GM12878 (cell line): ENCODE measurements around the gene C1QL2. TPM values are rescaled to one million over a fixed set of nuclear protein-coding genes. Genes with fewer than 3 reads are reported as not detected.

Experiments
- ATAC-seq: fragments of 200-7000 bp; cut with Tn5 transposase; 3 replicates; pipeline ENCODE4 v1.9.1; 2020; ENCODE audit warnings: mild to moderate bottlenecking, moderate library complexity
- BruUV-seq: library from RNA; stranded (reverse); fragments of 400-500 nt; replicated peaks from 2 replicates; lab custom pipeline; 2021; lab: Mats Ljungman, UMichigan
- CTCF ChIA-PET: fragments of 300-600 bp; sonication (Branson Sonifier 250); formaldehyde crosslinking; extraction: SDS; loops from one replicate; lab custom pipeline; 2021; ENCODE audit warnings: inconsistent platforms; lab: Yijun Ruan, JAX
- POLR2A ChIA-PET: fragments of 350-600 bp; formaldehyde crosslinking; extraction: SDS; loops from one replicate; lab custom pipeline; 2021; ENCODE audit warnings: inconsistent platforms; lab: Charles Lee
- RAD21 ChIA-PET: fragments of 300-600 bp; sonication (Branson Sonifier 250); formaldehyde crosslinking; loops from one replicate; lab custom pipeline; 2023; ENCODE audit warnings: antibody characterized with exemption; ENCODE audit not compliant: unreplicated experiment; lab: Charles Lee
- SMC1A ChIA-PET: fragments of 300-600 bp; sonication (Branson Sonifier 250); formaldehyde crosslinking; loops from one replicate; lab custom pipeline; 2023; ENCODE audit not compliant: unreplicated experiment, uncharacterized antibody; lab: Charles Lee
- DNase-seq: peaks from one replicate; pipeline ENCODE4 v3.0.0-alpha.2; 2011; ENCODE audit warnings: low read depth, low spot score
- FAIRE-seq: peaks from 3 replicates; lab custom pipeline; 2011; peaks lifted over from hg19 to GRCh38; lab: Jason Lieb, UNC
- H2AFZ ChIP-seq: 2 replicates; pipeline ENCODE4 v1.6.0; 2011; ENCODE audit warnings: low read depth, low read length, control low read depth; ENCODE audit not compliant: control insufficient read depth
- H3K27ac ChIP-seq: 2 replicates; pipeline ENCODE4 v1.5.1; 2011; ENCODE audit warnings: control low read depth; ENCODE audit not compliant: control insufficient read depth, insufficient read depth
- H3K27me3 ChIP-seq, 2 experiments: replicated peaks in 1 of 2; 2 replicates each; pipeline versions ENCODE4 v1.6.0 to v1.6.1; 2011; ENCODE audit warnings: low read length in 1 of 2; ENCODE audit not compliant: control insufficient read depth in 2 of 2, insufficient read depth in 2 of 2
- H3K36me3 ChIP-seq, 2 experiments: 2 replicates each; pipeline ENCODE4 v1.5.1; 2011; ENCODE audit warnings: low read length in 1 of 2; ENCODE audit not compliant: control insufficient read depth in 2 of 2, insufficient read depth in 2 of 2
- H3K4me1 ChIP-seq: 2 replicates; pipeline ENCODE4 v1.6.1; 2011; ENCODE audit warnings: mild to moderate bottlenecking, low read length, moderate library complexity, mixed read lengths; ENCODE audit not compliant: control insufficient read depth, insufficient read depth
- H3K4me2 ChIP-seq: 2 replicates; pipeline ENCODE4 v1.6.0; 2011; ENCODE audit warnings: control low read depth; ENCODE audit not compliant: control insufficient read depth, insufficient read depth
- H3K4me3 ChIP-seq: fragments of 200-600 bp; sonication (generic); 2 replicates; pipeline ENCODE4 v1.5.1; 2016
- H3K79me2 ChIP-seq: 2 replicates; pipeline ENCODE4 v1.6.0; 2011; ENCODE audit warnings: low read length; ENCODE audit not compliant: control insufficient read depth, insufficient read depth
- H3K9ac ChIP-seq: 2 replicates; pipeline ENCODE4 v1.8.0; 2011; ENCODE audit warnings: low read length, control low read depth, mixed read lengths; ENCODE audit not compliant: control insufficient read depth, insufficient read depth
- H3K9me3 ChIP-seq: replicated peaks from 3 replicates; pipeline ENCODE4 v1.5.1; 2011; ENCODE audit warnings: mild to moderate bottlenecking, low read length; ENCODE audit not compliant: control insufficient read depth, insufficient read depth
- H4K20me1 ChIP-seq: 2 replicates; pipeline ENCODE4 v1.6.0; 2011; ENCODE audit not compliant: control insufficient read depth, insufficient read depth
- BACH1 ChIP-seq: fragments of 450-650 bp; IDR thresholded peaks from 2 replicates; pipeline ENCODE4 v1.6.1; 2017; ENCODE audit warnings: mild to moderate bottlenecking, borderline replicate concordance
- ETV6 ChIP-seq, 2 experiments: fragments of 450-650 bp in 1 of 2; IDR thresholded peaks in 1 of 2; conservative IDR thresholded peaks in 1 of 2; 2 replicates each; pipeline ENCODE4 v1.6.1; 2014; ENCODE audit warnings: antibody characterized with exemption in 1 of 2, borderline replicate concordance in 1 of 2, low read depth in 1 of 2, mild to moderate bottlenecking in 1 of 2, moderate library complexity in 1 of 2
- FOXM1 ChIP-seq: IDR thresholded peaks from 2 replicates; pipeline ENCODE4 v1.6.1; 2012; ENCODE audit warnings: low read depth, mild to moderate bottlenecking, inconsistent platforms, low read length, moderate library complexity
- IKZF2 ChIP-seq, 2 experiments: fragments of 450-650 bp; IDR thresholded peaks; 2 replicates each; pipeline ENCODE4 v1.6.1; 2017; ENCODE audit warnings: mild to moderate bottlenecking in 2 of 2, moderate library complexity in 2 of 2
- PML ChIP-seq: IDR thresholded peaks from 2 replicates; pipeline ENCODE4 v1.6.1; 2012; ENCODE audit warnings: low read length, inconsistent platforms
- POLR2A ChIP-seq: IDR thresholded peaks from 2 replicates; pipeline ENCODE4 v1.6.1; 2011; ENCODE audit warnings: low read depth, mild to moderate bottlenecking, low read length
- SPI1 ChIP-seq: IDR thresholded peaks from 2 replicates; pipeline ENCODE4 v1.6.1; 2011; ENCODE audit warnings: low read depth, mild to moderate bottlenecking, low read length, moderate library complexity, borderline replicate concordance; ENCODE audit not compliant: insufficient read depth
- TCF3 ChIP-seq: IDR thresholded peaks from 2 replicates; pipeline ENCODE4 v1.6.1; 2012; ENCODE audit warnings: low read depth, mild to moderate bottlenecking, low read length, borderline replicate concordance; ENCODE audit not compliant: insufficient read depth
- YBX1 ChIP-seq: fragments of 450-650 bp; IDR thresholded peaks from 2 replicates; pipeline ENCODE4 v1.6.1; 2016; ENCODE audit warnings: antibody characterized with exemption
- ZNF622 ChIP-seq: fragments of 450-650 bp; IDR thresholded peaks from 2 replicates; pipeline ENCODE4 v1.6.1; 2017; ENCODE audit warnings: mild to moderate bottlenecking, inconsistent platforms
- ZSCAN29 ChIP-seq: fragments of 450-650 bp; IDR thresholded peaks from 2 replicates; pipeline ENCODE4 v1.6.1; 2017; ENCODE audit warnings: mild to moderate bottlenecking, moderate library complexity
- WGBS: methylation state at CpG from one replicate; pipeline ENCODE4 v1.1.6; 2016; ENCODE audit warnings: low lambda C conversion rate; ENCODE audit not compliant: insufficient replicate concordance, insufficient coverage; ENCODE audit errors: missing lambda C conversion rate; 5-methylcytosine and 5-hydroxymethylcytosine counted together
- in situ Hi-C: fragments of 300-500 bp; cut with MboI; formaldehyde crosslinking; loops from 9 replicates; pipeline ENCODE4 v1.14.3; 2018; ENCODE audit warnings: mixed read lengths
- intact Hi-C: fragments of 100-400 bp; cut with micrococcal nuclease; formaldehyde crosslinking; loops from one replicate; pipeline ENCODE4 v1.14.2; 2022; ENCODE audit not compliant: unreplicated experiment
- polyA plus RNA-seq, 11 experiments: library from polyadenylated mRNA; depleted of rRNA in 4 of 11; unstranded in 6 of 11; stranded (reverse) in 5 of 11; fragments of >200 nt; fragmentation: Nextera tagmentation in 4 of 11; fragmentation: Illumina TruSeq in 1 of 11; extraction: Ambion mirVana in 4 of 11; extraction: Trizol in 1 of 11; gene quantifications; 1 replicate in 1 of 11; 2 replicates in 10 of 11; pipeline versions ENCODE4 v1.2.1 to v1.2.3, GENCODE V29; 2011 to 2016; ENCODE audit warnings: inconsistent platforms in 2 of 11, missing spikeins in 2 of 11, low read depth in 1 of 11
- total RNA-seq, 4 experiments: library from RNA; depleted of rRNA in 3 of 4; stranded (reverse); fragments of >200 nt in 3 of 4; fragmentation: Illumina TruSeq in 1 of 4; extraction: Trizol in 1 of 4; gene quantifications; 2 replicates each; pipeline versions ENCODE4 v1.2.1 to v1.2.3, GENCODE V29; 2013 to 2021
- TF ChIP-seq, protein P1 (sequence below), 3 experiments: IDR thresholded peaks in 2 of 3; conservative IDR thresholded peaks in 1 of 3; 2 replicates each; pipeline ENCODE4 v1.5.1; 2011; ENCODE audit warnings: low read depth in 3 of 3, low read length in 3 of 3, mild to moderate bottlenecking in 3 of 3, control low read depth in 2 of 3, moderate library complexity in 2 of 3, inconsistent platforms in 1 of 3, mixed read lengths in 1 of 3; ENCODE audit not compliant: control insufficient read depth in 2 of 3, insufficient read depth in 1 of 3; ENCODE audit errors: extremely low read depth in 1 of 3
- TF ChIP-seq, protein P2 (sequence below): IDR thresholded peaks from 2 replicates; pipeline ENCODE4 v1.6.1; 2012; ENCODE audit warnings: improper control_type of control experiment, low read depth, low read length; ENCODE audit not compliant: insufficient replicate concordance
- TF ChIP-seq, protein P3 (sequence below): fragments of 450-650 bp; formaldehyde crosslinking; IDR thresholded peaks from 2 replicates; pipeline ENCODE4 v1.4.0; 2020; ENCODE audit warnings: mild to moderate bottlenecking, moderate library complexity

The C1QL2 gene
- total and polyA plus RNA-seq, 10 of the 15 experiments (the other 5 are each of a cell fraction or from before 2014, with no cell fraction given) = not detected

DNA sequence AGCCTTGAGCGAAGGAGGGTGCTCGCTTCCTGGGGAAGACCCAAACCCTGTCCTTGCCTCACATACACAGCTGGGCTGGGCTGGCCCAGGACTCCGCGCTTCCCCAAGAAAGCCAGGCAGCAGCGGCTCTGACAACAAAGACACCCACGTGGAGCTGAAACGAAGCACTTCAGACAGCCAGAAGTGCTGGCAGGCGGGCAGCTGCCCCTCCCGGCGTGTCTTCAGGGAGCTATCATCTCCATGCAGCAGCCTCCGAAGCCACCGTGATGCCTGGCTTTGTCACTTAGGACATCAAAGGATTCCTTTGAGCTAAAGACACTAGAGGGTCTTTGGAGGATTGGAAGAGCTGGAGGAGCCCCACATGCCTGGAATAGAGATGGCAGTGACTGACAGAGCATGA lies 35.2 kb downstream of the C1QL2 start:
- ATAC-seq = no peak
- Histone ChIP-seq H3K9ac (no peak overlapping the region), H4K20me1 (no peaks in the 10 kb centered on the region), H3K27me3 (no peaks in the 10 kb centered on the region), H3K4me1 (no peaks in the 10 kb centered on the region), H2AFZ (no peak overlapping the region), H3K36me3 (no peaks in the 10 kb centered on the region), H3K4me2 (no peak overlapping the region), H3K9me3 (no peaks in the 10 kb centered on the region), H3K27ac (no peak overlapping the region), H3K79me2 (no peaks in the 10 kb centered on the region), H3K4me3 (no peak overlapping the region)
- POLR2A ChIA-PET = no interaction called here
- no peak for DNase-seq
- WGBS = 44% methylated on average over 12 of the region's 12 CpGs
- RAD21 ChIA-PET = no interaction called here
- SMC1A ChIA-PET = no interaction called here
- CTCF ChIA-PET = interaction anchor here (9.3 kb wide), 1 partner anchor 241 kb away, joined by 54 read pairs; no protein-coding TSS in a partner anchor
- intact Hi-C loops = no loop called here
- BruUV-seq = no TSS peak
- in situ Hi-C loops = no loop called here
- no peak for FAIRE-seq
- TF ChIP-seq POLR2A = no peak
- TF ChIP-seq, protein P1, sequence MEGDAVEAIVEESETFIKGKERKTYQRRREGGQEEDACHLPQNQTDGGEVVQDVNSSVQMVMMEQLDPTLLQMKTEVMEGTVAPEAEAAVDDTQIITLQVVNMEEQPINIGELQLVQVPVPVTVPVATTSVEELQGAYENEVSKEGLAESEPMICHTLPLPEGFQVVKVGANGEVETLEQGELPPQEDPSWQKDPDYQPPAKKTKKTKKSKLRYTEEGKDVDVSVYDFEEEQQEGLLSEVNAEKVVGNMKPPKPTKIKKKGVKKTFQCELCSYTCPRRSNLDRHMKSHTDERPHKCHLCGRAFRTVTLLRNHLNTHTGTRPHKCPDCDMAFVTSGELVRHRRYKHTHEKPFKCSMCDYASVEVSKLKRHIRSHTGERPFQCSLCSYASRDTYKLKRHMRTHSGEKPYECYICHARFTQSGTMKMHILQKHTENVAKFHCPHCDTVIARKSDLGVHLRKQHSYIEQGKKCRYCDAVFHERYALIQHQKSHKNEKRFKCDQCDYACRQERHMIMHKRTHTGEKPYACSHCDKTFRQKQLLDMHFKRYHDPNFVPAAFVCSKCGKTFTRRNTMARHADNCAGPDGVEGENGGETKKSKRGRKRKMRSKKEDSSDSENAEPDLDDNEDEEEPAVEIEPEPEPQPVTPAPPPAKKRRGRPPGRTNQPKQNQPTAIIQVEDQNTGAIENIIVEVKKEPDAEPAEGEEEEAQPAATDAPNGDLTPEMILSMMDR (IDR thresholded peaks at IDR 0.05 in 2 of 3, conservative IDR thresholded peaks at IDR 0.05 in 1 of 3; ENCODE audit: control insufficient read depth in 2 of 3, extremely low read depth in 1 of 3, insufficient read depth in 1 of 3, low read depth in 3 of 3, low read length in 3 of 3) = no peak
- no peak for TF ChIP-seq ZNF622
- TF ChIP-seq, protein P2, sequence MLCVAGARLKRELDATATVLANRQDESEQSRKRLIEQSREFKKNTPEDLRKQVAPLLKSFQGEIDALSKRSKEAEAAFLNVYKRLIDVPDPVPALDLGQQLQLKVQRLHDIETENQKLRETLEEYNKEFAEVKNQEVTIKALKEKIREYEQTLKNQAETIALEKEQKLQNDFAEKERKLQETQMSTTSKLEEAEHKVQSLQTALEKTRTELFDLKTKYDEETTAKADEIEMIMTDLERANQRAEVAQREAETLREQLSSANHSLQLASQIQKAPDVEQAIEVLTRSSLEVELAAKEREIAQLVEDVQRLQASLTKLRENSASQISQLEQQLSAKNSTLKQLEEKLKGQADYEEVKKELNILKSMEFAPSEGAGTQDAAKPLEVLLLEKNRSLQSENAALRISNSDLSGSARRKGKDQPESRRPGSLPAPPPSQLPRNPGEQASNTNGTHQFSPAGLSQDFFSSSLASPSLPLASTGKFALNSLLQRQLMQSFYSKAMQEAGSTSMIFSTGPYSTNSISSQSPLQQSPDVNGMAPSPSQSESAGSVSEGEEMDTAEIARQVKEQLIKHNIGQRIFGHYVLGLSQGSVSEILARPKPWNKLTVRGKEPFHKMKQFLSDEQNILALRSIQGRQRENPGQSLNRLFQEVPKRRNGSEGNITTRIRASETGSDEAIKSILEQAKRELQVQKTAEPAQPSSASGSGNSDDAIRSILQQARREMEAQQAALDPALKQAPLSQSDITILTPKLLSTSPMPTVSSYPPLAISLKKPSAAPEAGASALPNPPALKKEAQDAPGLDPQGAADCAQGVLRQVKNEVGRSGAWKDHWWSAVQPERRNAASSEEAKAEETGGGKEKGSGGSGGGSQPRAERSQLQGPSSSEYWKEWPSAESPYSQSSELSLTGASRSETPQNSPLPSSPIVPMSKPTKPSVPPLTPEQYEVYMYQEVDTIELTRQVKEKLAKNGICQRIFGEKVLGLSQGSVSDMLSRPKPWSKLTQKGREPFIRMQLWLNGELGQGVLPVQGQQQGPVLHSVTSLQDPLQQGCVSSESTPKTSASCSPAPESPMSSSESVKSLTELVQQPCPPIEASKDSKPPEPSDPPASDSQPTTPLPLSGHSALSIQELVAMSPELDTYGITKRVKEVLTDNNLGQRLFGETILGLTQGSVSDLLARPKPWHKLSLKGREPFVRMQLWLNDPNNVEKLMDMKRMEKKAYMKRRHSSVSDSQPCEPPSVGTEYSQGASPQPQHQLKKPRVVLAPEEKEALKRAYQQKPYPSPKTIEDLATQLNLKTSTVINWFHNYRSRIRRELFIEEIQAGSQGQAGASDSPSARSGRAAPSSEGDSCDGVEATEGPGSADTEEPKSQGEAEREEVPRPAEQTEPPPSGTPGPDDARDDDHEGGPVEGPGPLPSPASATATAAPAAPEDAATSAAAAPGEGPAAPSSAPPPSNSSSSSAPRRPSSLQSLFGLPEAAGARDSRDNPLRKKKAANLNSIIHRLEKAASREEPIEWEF = no peak
- TF ChIP-seq, protein P3, sequence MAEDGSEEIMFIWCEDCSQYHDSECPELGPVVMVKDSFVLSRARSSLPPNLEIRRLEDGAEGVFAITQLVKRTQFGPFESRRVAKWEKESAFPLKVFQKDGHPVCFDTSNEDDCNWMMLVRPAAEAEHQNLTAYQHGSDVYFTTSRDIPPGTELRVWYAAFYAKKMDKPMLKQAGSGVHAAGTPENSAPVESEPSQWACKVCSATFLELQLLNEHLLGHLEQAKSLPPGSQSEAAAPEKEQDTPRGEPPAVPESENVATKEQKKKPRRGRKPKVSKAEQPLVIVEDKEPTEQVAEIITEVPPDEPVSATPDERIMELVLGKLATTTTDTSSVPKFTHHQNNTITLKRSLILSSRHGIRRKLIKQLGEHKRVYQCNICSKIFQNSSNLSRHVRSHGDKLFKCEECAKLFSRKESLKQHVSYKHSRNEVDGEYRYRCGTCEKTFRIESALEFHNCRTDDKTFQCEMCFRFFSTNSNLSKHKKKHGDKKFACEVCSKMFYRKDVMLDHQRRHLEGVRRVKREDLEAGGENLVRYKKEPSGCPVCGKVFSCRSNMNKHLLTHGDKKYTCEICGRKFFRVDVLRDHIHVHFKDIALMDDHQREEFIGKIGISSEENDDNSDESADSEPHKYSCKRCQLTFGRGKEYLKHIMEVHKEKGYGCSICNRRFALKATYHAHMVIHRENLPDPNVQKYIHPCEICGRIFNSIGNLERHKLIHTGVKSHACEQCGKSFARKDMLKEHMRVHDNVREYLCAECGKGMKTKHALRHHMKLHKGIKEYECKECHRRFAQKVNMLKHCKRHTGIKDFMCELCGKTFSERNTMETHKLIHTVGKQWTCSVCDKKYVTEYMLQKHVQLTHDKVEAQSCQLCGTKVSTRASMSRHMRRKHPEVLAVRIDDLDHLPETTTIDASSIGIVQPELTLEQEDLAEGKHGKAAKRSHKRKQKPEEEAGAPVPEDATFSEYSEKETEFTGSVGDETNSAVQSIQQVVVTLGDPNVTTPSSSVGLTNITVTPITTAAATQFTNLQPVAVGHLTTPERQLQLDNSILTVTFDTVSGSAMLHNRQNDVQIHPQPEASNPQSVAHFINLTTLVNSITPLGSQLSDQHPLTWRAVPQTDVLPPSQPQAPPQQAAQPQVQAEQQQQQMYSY (CRISPR knock-in tag) = no peak
- no peak for TF ChIP-seq TCF3
- no peak for TF ChIP-seq ETV6 (conservative IDR thresholded peaks at IDR 0.05 in 1 of 2, IDR thresholded peaks at IDR 0.05 in 1 of 2; ENCODE audit: borderline replicate concordance in 1 of 2, low read depth in 1 of 2)
- TF ChIP-seq FOXM1 = no peak
- no peak for TF ChIP-seq SPI1
- TF ChIP-seq IKZF2 (IDR thresholded peaks at IDR 0.05) = no peak
- no peak for TF ChIP-seq PML
- TF ChIP-seq ZSCAN29 = no peak
- no peak for TF ChIP-seq BACH1
- no peak for TF ChIP-seq YBX1
